Gastrocnemius medialis (tissue), 4 donors: Measurements from ENCODE around the gene CNTNAP3B.
"Not testable (repeated sequence)": the region's sequence is repeated elsewhere in the genome, so short reads cannot be mapped to it uniquely, and the experiment has no call there.

Experiments
- POLR2A ChIP-seq, 2 donors: fragments of 450-650 bp; IDR thresholded peaks; one replicate each; pipeline ENCODE4 v1.6.1; 2017; ENCODE audit warnings: antibody characterized with exemption in 2 of 2, mild to moderate bottlenecking in 2 of 2, moderate library complexity in 2 of 2
- TF ChIP-seq, protein P1 (sequence below), 5 experiments: fragments of 450-650 bp in 3 of 5; fragments of 200-600 bp in 2 of 5; sonication (generic) in 2 of 5; IDR thresholded peaks in 4 of 5; conservative IDR thresholded peaks in 1 of 5; 1 replicate in 4 of 5; 2 replicates in 1 of 5; pipeline ENCODE4 v1.5.1; 2016 to 2019; ENCODE audit warnings: antibody characterized with exemption in 5 of 5, mild to moderate bottlenecking in 3 of 5, moderate library complexity in 3 of 5

DNA sequence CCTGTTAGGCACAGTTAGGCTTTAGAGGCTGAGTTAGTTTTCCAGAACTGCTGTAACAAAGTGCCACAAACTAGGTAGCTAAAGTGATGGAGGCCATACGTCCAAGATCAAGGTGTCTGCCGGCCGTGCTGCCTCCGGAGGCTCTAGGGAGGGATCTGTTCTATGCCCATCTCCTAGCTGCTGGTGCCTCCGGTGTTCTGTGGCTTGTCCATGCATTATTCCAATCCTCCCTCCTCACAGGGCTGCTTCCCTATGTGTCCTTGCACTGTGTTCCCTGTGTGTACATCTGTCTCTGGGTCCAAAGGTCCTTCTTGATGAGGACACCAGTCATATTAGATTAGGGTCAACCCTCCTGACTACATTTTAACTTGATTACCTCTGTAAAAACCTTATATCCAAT, 54.4 kb downstream of the CNTNAP3B start:
- TF ChIP-seq, protein P1, sequence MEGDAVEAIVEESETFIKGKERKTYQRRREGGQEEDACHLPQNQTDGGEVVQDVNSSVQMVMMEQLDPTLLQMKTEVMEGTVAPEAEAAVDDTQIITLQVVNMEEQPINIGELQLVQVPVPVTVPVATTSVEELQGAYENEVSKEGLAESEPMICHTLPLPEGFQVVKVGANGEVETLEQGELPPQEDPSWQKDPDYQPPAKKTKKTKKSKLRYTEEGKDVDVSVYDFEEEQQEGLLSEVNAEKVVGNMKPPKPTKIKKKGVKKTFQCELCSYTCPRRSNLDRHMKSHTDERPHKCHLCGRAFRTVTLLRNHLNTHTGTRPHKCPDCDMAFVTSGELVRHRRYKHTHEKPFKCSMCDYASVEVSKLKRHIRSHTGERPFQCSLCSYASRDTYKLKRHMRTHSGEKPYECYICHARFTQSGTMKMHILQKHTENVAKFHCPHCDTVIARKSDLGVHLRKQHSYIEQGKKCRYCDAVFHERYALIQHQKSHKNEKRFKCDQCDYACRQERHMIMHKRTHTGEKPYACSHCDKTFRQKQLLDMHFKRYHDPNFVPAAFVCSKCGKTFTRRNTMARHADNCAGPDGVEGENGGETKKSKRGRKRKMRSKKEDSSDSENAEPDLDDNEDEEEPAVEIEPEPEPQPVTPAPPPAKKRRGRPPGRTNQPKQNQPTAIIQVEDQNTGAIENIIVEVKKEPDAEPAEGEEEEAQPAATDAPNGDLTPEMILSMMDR (IDR thresholded peaks at IDR 0.05 in 4 of 5, conservative IDR thresholded peaks at IDR 0.05 in 1 of 5) = not testable (repeated sequence)
- TF ChIP-seq POLR2A (IDR thresholded peaks at IDR 0.05) = not testable (repeated sequence)
